Panc1 (cell line): ENCODE data around the gene AMPD1. TPM values are rescaled to one million over a fixed set of nuclear protein-coding genes. Genes with fewer than 3 reads are reported as not detected.

ENCODE experiments used
- ATAC-seq: fragments of 200-7000 bp; cut with Tn5 transposase; 2 replicates; pipeline ENCODE4 v1.9.1; 2020; ENCODE audit warnings: mild to moderate bottlenecking, moderate library complexity
- BruUV-seq: library from RNA; stranded (reverse); fragments of 400-500 nt; replicated peaks from 2 replicates; lab custom pipeline; 2021; lab: Mats Ljungman, UMichigan
- CTCF ChIA-PET: fragments of 300-600 bp; sonication (Branson Sonifier 250); formaldehyde crosslinking; loops from one replicate; lab custom pipeline; 2022; ENCODE audit warnings: antibody characterized with exemption; lab: Charles Lee
- POLR2A ChIA-PET: fragments of 300-600 bp; sonication (Branson Sonifier 250); formaldehyde crosslinking; loops from one replicate; lab custom pipeline; 2022; ENCODE audit warnings: antibody characterized with exemption; lab: Charles Lee
- DNase-seq: peaks from one replicate; pipeline ENCODE4 v3.0.0-alpha.2; 2010; ENCODE audit warnings: low read depth, low spot score
- H3K27ac ChIP-seq: 2 replicates; pipeline ENCODE4 v1.5.1; 2011; ENCODE audit warnings: mild to moderate bottlenecking, low read length, inconsistent platforms
- H3K27me3 ChIP-seq: fragments of 200-500 bp; sonication (Bioruptor generic); 2 replicates; pipeline ENCODE4 v1.6.0; 2014; ENCODE audit warnings: low read length, inconsistent platforms; ENCODE audit not compliant: control insufficient read depth, insufficient read depth
- H3K36me3 ChIP-seq: fragments of 200-500 bp; sonication (Bioruptor generic); 2 replicates; pipeline ENCODE4 v1.5.1; 2014; ENCODE audit warnings: inconsistent platforms, mild to moderate bottlenecking, low read length, moderate library complexity; ENCODE audit not compliant: control insufficient read depth, insufficient read depth
- H3K4me1 ChIP-seq: 2 replicates; pipeline ENCODE4 v1.5.1; 2011; ENCODE audit warnings: inconsistent platforms, mild to moderate bottlenecking, low read length, moderate library complexity; ENCODE audit not compliant: control insufficient read depth, insufficient read depth
- H3K4me3 ChIP-seq, 2 experiments: 2 replicates each; pipeline ENCODE4 v1.5.1; 2011 to 2012; ENCODE audit warnings: low read depth in 2 of 2, low read length in 2 of 2, mild to moderate bottlenecking in 2 of 2, inconsistent platforms in 1 of 2, moderate library complexity in 1 of 2
- H3K9me3 ChIP-seq: fragments of 200-500 bp; sonication (Bioruptor generic); 2 replicates; pipeline ENCODE4 v1.5.1; 2014; ENCODE audit warnings: low read depth, mild to moderate bottlenecking, inconsistent platforms, low read length, moderate library complexity; ENCODE audit not compliant: control insufficient read depth, insufficient read depth
- CTCF ChIP-seq: fragments of 450-650 bp; IDR thresholded peaks from 2 replicates; pipeline ENCODE4 v1.5.1; 2017; ENCODE audit warnings: mild to moderate bottlenecking
- POLR2AphosphoS5 ChIP-seq: IDR thresholded peaks from 2 replicates; pipeline ENCODE4 v1.6.1; 2012; ENCODE audit warnings: mild to moderate bottlenecking, low read depth, low read length, moderate library complexity
- REST ChIP-seq, 2 experiments: IDR thresholded peaks; 2 replicates each; pipeline ENCODE4 v1.6.1; 2011 to 2012; ENCODE audit warnings: low read depth in 2 of 2, control low read depth in 1 of 2, low read length in 1 of 2, mild to moderate bottlenecking in 1 of 2, moderate library complexity in 1 of 2; ENCODE audit not compliant: insufficient read depth in 1 of 2
- SIN3A ChIP-seq: IDR thresholded peaks from 2 replicates; pipeline ENCODE4 v1.6.1; 2012; ENCODE audit warnings: low read depth, mild to moderate bottlenecking, low read length, moderate library complexity, borderline replicate concordance; ENCODE audit not compliant: insufficient read depth
- TCF7L2 ChIP-seq: IDR thresholded peaks from 2 replicates; pipeline ENCODE4 v1.6.1; 2011; ENCODE audit warnings: mild to moderate bottlenecking, low read depth, low read length, inconsistent platforms
- in situ Hi-C: cut with HindIII; loops from 2 replicates; pipeline ENCODE4 v1.10.0; 2016; ENCODE audit warnings: low sequenced_read_pairs, low pct_unique_long_range_greater_than_20kb
- intact Hi-C: fragments of 100-400 bp; cut with micrococcal nuclease; formaldehyde crosslinking; loops from one replicate; pipeline ENCODE4 v1.10.0; 2022; ENCODE audit not compliant: unreplicated experiment
- total RNA-seq: library from RNA; stranded (reverse); gene quantifications from one replicate; pipeline ENCODE4 v1.2.1, GENCODE V29; 2021; ENCODE audit not compliant: unreplicated experiment

Gene AMPD1
- total RNA-seq, 1 experiment from 2014 or later: not detected

- Histone ChIP-seq H3K36me3 (no peaks in the 10 kb centered on the region), H3K9me3 (no peaks in the 10 kb centered on the region), H3K27ac (no peak overlapping the region), H3K4me3 (no peak overlapping the region), H3K4me1 (no peaks in the 10 kb centered on the region), H3K27me3 (peaks cover 2% of the 10 kb centered on the region)
- ATAC-seq: no peak
- no TSS peak for BruUV-seq
- intact Hi-C loops: no loop called here
- in situ Hi-C loops: no loop called here
- ChIA-PET CTCF (no interaction called here), POLR2A (no interaction called here)
- no peak for DNase-seq
- TF ChIP-seq SIN3A: no peak
- no peak for TF ChIP-seq TCF7L2
- TF ChIP-seq POLR2AphosphoS5: no peak
- no peak for TF ChIP-seq REST (IDR thresholded peaks at IDR 0.05; ENCODE audit: insufficient read depth in 1 of 2, low read depth in 2 of 2, low read length in 1 of 2)
- TF ChIP-seq CTCF: no peak
Measured at GRCh38 chr1:114688526-114688925, 6.8 kb downstream of the AMPD1 start.

- no peak overlapping the region for H3K4me3 ChIP-seq
- peaks cover 2% of the 10 kb centered on the region for H3K27me3 ChIP-seq
- POLR2A ChIA-PET: no interaction called here
- no peak overlapping the region for H3K27ac ChIP-seq
- no peak for TF ChIP-seq CTCF
- no peak for TF ChIP-seq SIN3A
- TF ChIP-seq REST (IDR thresholded peaks at IDR 0.05; ENCODE audit: insufficient read depth in 1 of 2, low read depth in 2 of 2, low read length in 1 of 2): no peak
- no peak for TF ChIP-seq TCF7L2
- TF ChIP-seq POLR2AphosphoS5: no peak
- ATAC-seq (no peak), DNase-seq (no peak)
- CTCF ChIA-PET: no interaction called here
- no peaks in the 10 kb centered on the region for H3K36me3 ChIP-seq
- in situ Hi-C loops: no loop called here
- H3K9me3 ChIP-seq: no peaks in the 10 kb centered on the region
- intact Hi-C loops: no loop called here
- H3K4me1 ChIP-seq: no peaks in the 10 kb centered on the region
- BruUV-seq: no TSS peak
Measured at GRCh38 chr1:114685851-114686250, 9.5 kb downstream of the AMPD1 start.
